ENCODE measurements around the gene MUSK. TPM values are rescaled to one million over a fixed set of nuclear protein-coding genes. Genes with fewer than 3 reads are reported as not detected.

Gene MUSK
- total RNA-seq, 1 experiment from 2014 or later = not detected

DNA sequence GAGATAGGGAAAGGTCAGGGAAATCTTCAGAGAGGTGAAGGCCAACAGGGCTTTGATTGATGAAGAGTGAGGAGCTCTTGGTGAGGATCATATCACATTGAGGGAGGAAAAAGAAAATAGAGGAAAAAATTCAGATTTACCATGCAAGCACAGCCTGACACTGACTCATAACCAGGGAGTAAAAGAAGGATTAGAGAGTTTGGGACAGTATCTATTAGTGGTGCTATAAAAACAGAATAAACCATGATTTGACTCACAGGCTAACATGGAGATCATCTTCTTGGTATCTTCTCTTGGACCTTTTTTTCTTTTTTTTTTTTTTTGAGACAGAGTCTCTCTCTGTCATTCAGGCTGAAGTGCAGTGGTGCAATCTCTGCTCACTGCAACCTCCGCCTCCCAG lies 44.4 kb downstream of the MUSK start:
- no peak overlapping the region for H3K27ac Mint-ChIP-seq
- POLR2A ChIA-PET = no interaction called here
- ATAC-seq (no peak), DNase-seq (ENCODE audit: low spot score) (no peak)
- no peaks in the 10 kb centered on the region for H3K27me3 Mint-ChIP-seq (ENCODE audit: low read depth)
- no peak for TF ChIP-seq ZNF423 (CRISPR knock-in tag; IDR thresholded peaks at IDR 0.05)
- TF ChIP-seq ETV6 (CRISPR knock-in tag; IDR thresholded peaks at IDR 0.05) = no peak
- no peak for TF ChIP-seq SMAD3 (CRISPR knock-in tag; IDR thresholded peaks at IDR 0.05; ENCODE audit: borderline replicate concordance)
- TF ChIP-seq, protein P1, sequence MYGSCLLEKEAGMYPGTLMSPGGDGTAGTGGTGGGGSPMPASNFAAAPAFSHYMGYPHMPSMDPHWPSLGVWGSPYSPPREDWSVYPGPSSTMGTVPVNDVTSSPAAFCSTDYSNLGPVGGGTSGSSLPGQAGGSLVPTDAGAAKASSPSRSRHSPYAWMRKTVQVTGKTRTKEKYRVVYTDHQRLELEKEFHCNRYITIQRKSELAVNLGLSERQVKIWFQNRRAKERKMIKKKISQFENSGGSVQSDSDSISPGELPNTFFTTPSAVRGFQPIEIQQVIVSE (CRISPR knock-in tag; IDR thresholded peaks at IDR 0.05; ENCODE audit: borderline replicate concordance) = no peak
- no peak for TF ChIP-seq EMX1 (CRISPR knock-in tag; IDR thresholded peaks at IDR 0.05)
- TF ChIP-seq NR3C1 (CRISPR knock-in tag; conservative IDR thresholded peaks at IDR 0.05; ENCODE audit: low read depth) = no peak
- TF ChIP-seq SP1 (CRISPR knock-in tag; conservative IDR thresholded peaks at IDR 0.05) = no peak
- no peak for TF ChIP-seq CREB1 (CRISPR knock-in tag; IDR thresholded peaks at IDR 0.05)
- TF ChIP-seq ZBTB21 (CRISPR knock-in tag; IDR thresholded peaks at IDR 0.05; ENCODE audit: borderline replicate concordance) = no peak
- TF ChIP-seq, protein P2, sequence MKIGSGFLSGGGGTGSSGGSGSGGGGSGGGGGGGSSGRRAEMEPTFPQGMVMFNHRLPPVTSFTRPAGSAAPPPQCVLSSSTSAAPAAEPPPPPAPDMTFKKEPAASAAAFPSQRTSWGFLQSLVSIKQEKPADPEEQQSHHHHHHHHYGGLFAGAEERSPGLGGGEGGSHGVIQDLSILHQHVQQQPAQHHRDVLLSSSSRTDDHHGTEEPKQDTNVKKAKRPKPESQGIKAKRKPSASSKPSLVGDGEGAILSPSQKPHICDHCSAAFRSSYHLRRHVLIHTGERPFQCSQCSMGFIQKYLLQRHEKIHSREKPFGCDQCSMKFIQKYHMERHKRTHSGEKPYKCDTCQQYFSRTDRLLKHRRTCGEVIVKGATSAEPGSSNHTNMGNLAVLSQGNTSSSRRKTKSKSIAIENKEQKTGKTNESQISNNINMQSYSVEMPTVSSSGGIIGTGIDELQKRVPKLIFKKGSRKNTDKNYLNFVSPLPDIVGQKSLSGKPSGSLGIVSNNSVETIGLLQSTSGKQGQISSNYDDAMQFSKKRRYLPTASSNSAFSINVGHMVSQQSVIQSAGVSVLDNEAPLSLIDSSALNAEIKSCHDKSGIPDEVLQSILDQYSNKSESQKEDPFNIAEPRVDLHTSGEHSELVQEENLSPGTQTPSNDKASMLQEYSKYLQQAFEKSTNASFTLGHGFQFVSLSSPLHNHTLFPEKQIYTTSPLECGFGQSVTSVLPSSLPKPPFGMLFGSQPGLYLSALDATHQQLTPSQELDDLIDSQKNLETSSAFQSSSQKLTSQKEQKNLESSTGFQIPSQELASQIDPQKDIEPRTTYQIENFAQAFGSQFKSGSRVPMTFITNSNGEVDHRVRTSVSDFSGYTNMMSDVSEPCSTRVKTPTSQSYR (CRISPR knock-in tag; IDR thresholded peaks at IDR 0.05) = no peak
- no peak for TF ChIP-seq GTF2I (CRISPR knock-in tag; conservative IDR thresholded peaks at IDR 0.05)
- TF ChIP-seq, protein P3, sequence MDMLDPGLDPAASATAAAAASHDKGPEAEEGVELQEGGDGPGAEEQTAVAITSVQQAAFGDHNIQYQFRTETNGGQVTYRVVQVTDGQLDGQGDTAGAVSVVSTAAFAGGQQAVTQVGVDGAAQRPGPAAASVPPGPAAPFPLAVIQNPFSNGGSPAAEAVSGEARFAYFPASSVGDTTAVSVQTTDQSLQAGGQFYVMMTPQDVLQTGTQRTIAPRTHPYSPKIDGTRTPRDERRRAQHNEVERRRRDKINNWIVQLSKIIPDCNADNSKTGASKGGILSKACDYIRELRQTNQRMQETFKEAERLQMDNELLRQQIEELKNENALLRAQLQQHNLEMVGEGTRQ (CRISPR knock-in tag; IDR thresholded peaks at IDR 0.05) = no peak
- TF ChIP-seq, protein P4, sequence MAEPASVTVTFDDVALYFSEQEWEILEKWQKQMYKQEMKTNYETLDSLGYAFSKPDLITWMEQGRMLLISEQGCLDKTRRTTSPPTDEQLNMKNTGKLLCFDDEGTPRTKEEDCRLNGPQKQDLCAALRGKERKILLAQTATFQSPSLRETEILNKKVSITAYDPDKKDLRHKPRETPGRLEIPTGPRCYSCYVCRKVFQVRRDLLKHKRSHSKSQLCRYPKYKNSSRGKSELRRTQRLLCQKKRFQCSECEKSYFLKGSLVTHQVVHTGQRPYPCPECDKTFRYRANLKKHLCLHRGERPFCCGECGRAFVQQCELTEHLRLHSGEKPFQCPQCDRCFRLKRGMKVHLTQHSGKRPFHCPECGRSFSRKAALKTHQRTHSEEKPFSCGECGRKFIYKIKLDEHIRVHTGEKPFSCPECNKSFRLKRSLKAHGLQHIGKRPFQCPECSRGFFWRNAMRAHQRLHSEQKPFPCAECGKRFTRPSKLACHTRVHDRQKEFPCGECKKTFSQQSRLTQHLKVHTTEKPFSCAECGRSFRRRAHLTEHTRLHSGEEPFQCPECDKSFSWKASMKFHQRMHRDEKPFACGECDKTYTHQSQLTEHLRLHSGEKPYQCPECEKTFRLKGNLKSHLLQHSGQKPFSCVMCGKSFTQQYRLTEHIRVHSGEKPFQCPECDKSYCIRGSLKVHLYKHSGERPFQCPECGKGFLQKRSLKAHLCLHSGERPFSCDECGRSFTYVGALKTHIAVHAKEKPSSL (CRISPR knock-in tag; conservative IDR thresholded peaks at IDR 0.05) = no peak
- no peak for TF ChIP-seq NFYB (CRISPR knock-in tag; conservative IDR thresholded peaks at IDR 0.05; ENCODE audit: low read depth)
- peaks cover 15% of the 10 kb centered on the region for H3K4me1 Mint-ChIP-seq
- no peak overlapping the region for H3K4me3 Mint-ChIP-seq
- no peaks in the 10 kb centered on the region for H3K9me3 Mint-ChIP-seq
- H3K36me3 Mint-ChIP-seq = no peaks in the 10 kb centered on the region
- CTCF ChIA-PET = no interaction called here

DNA sequence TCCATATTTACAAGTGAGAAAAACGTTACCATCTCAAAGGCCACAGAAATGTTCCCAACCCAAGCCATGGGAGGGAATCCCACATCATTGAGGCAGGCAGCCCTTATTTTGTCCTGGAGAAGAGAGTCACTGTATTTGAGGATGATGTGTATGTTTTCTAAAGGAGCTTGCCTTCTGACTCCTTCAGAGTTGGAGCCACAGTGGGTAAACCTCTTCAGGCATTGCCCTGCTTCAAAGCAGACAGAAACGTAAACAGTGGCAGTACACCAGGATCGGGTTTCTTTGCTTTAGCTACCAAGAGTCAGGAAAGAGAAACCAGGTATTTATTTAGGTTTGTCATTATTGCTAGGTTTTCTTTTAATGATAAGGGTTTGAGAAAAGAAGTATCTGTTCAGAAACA lies 45.7 kb downstream of the MUSK start:
- peaks cover under 1% of the 10 kb centered on the region; the same call in 1 of the 2 replicates for H3K36me3 Mint-ChIP-seq
- H3K27me3 Mint-ChIP-seq (ENCODE audit: low read depth) = no peaks in the 10 kb centered on the region
- DNase-seq (ENCODE audit: low spot score) = no peak
- peaks cover 5% of the 10 kb centered on the region for H3K9me3 Mint-ChIP-seq
- peak overlapping the region; percentile 77 for H3K27ac Mint-ChIP-seq
- POLR2A ChIA-PET = interaction anchor here (0.6 to 0.9 kb wide), 2 partner anchors 106 to 297 kb away, joined by 3 to 6 read pairs; no protein-coding TSS in a partner anchor
- peak; percentile 74 for ATAC-seq
- H3K4me1 Mint-ChIP-seq = peaks cover 15% of the 10 kb centered on the region
- CTCF ChIA-PET = no interaction called here
- no peak overlapping the region for H3K4me3 Mint-ChIP-seq
- TF ChIP-seq ZNF423 (CRISPR knock-in tag; IDR thresholded peaks at IDR 0.05) = no peak
- TF ChIP-seq, protein P5, sequence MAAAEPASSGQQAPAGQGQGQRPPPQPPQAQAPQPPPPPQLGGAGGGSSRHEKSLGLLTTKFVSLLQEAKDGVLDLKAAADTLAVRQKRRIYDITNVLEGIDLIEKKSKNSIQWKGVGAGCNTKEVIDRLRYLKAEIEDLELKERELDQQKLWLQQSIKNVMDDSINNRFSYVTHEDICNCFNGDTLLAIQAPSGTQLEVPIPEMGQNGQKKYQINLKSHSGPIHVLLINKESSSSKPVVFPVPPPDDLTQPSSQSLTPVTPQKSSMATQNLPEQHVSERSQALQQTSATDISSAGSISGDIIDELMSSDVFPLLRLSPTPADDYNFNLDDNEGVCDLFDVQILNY (CRISPR knock-in tag; IDR thresholded peaks at IDR 0.05) = no peak
- TF ChIP-seq, protein P6, sequence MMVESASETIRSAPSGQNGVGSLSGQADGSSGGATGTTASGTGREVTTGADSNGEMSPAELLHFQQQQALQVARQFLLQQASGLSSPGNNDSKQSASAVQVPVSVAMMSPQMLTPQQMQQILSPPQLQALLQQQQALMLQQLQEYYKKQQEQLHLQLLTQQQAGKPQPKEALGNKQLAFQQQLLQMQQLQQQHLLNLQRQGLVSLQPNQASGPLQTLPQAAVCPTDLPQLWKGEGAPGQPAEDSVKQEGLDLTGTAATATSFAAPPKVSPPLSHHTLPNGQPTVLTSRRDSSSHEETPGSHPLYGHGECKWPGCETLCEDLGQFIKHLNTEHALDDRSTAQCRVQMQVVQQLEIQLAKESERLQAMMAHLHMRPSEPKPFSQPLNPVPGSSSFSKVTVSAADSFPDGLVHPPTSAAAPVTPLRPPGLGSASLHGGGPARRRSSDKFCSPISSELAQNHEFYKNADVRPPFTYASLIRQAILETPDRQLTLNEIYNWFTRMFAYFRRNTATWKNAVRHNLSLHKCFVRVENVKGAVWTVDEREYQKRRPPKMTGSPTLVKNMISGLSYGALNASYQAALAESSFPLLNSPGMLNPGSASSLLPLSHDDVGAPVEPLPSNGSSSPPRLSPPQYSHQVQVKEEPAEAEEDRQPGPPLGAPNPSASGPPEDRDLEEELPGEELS (CRISPR knock-in tag; IDR thresholded peaks at IDR 0.05) = no peak
- TF ChIP-seq OVOL2 (CRISPR knock-in tag; IDR thresholded peaks at IDR 0.05; ENCODE audit: borderline replicate concordance) = no peak
- TF ChIP-seq, protein P7, sequence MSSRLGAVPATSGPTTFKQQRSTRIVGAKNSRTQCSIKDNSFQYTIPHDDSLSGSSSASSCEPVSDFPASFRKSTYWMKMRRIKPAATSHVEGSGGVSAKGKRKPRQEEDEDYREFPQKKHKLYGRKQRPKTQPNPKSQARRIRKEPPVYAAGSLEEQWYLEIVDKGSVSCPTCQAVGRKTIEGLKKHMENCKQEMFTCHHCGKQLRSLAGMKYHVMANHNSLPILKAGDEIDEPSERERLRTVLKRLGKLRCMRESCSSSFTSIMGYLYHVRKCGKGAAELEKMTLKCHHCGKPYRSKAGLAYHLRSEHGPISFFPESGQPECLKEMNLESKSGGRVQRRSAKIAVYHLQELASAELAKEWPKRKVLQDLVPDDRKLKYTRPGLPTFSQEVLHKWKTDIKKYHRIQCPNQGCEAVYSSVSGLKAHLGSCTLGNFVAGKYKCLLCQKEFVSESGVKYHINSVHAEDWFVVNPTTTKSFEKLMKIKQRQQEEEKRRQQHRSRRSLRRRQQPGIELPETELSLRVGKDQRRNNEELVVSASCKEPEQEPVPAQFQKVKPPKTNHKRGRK (CRISPR knock-in tag; IDR thresholded peaks at IDR 0.05; ENCODE audit: borderline replicate concordance) = no peak
- no peak for TF ChIP-seq NFE2L1 (CRISPR knock-in tag; IDR thresholded peaks at IDR 0.05)
- TF ChIP-seq, protein P4 (CRISPR knock-in tag; conservative IDR thresholded peaks at IDR 0.05) = no peak
- TF ChIP-seq ATF1 (CRISPR knock-in tag; IDR thresholded peaks at IDR 0.05) = no peak
- no peak for TF ChIP-seq RORB (CRISPR knock-in tag; IDR thresholded peaks at IDR 0.05)
- TF ChIP-seq ZBTB21 (CRISPR knock-in tag; IDR thresholded peaks at IDR 0.05; ENCODE audit: borderline replicate concordance) = no peak
- TF ChIP-seq ZNF138 (CRISPR knock-in tag; conservative IDR thresholded peaks at IDR 0.05) = no peak
